ENCODE measurements around the gene DLEC1. TPM values are rescaled to one million over a fixed set of nuclear protein-coding genes. Genes with fewer than 3 reads are reported as not detected.

DLEC1 gene
- total and polyA plus RNA-seq, 7 experiments from 2014 or later: 0.41 to 9.4 (median 5.6) TPM

DNA sequence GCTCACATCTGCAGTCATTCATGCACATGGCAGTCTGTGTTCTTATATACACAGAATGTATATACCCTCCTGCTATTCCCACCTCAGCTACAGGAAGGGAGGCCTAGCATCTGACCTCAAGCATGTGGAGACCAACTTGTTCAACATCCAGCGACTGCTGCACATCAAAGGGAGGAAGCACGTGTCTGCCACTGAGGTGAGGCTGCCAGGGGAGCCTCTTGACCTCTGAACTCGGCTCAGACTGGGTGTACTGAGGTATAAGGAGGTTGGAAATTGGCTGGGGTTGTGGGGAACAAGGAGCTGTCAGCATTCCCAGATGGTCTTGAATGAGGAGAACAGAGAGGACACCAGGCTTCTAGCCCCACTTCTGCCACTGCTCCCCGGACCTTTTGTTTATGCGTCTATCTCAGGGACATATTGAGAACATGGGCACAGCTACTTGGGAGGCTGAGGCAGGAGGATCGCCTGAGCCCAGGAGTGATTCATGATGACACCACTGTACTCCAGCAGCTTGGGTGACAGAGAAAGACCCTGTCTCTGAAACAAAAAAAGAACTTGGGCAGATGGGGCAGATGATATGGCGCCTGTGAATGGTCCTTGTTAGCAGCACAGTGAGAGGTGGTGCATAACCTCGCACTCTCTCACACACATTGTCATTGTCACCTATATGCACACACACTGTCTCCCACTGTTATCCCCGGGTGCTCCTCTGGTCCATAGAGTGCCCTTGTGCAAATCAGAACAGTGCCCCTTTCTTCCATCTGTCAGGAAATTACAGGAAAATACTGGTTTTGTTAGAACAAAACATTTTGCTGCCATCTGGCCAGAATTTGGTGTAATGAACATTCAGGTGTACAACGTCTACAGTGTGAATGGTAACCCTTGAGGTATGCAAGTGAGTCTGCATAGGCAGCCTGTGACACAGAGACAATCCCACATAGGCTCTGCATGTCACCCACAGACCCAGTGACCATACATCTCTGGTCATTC is 43.1 kb upstream of the DLEC1 start:
- ATAC-seq (no peak), DNase-seq (peak in 3 of 9 donors; percentile 41 to 46 (median 42))
- Mint-ChIP-seq H3K36me3 (peaks cover 7 to 34% (median 11%) of the 10 kb centered on the region in 5 donors), H3K27me3 (no peaks in the 10 kb centered on the region), H3K4me3 (peak overlapping the region; percentile 82 to 98 (median 96)), H3K27ac (peak overlapping the region; percentile 92 to 97 (median 96)), H3K9me3 (no peaks in the 10 kb centered on the region), H3K4me1 (peaks cover 39 to 69% (median 62%) of the 10 kb centered on the region in 7 donors)
- H3K36me3 ChIP-seq (ENCODE audit: control insufficient read depth in 2 of 3, insufficient read depth in 3 of 3, low read length in 3 of 3): peaks cover 0 to 18% (median 0%) of the 10 kb centered on the region in 3 experiments
- no peaks in the 10 kb centered on the region for H3K9me3 ChIP-seq (ENCODE audit: control insufficient read depth in 2 of 3, low read length in 3 of 3)
- ChIA-PET POLR2A (interaction anchor here (0.5 to 1.4 kb wide), 5 partner anchors 16 to 1407 kb away, joined by 4 to 12 read pairs (median 5); partner anchors contain the start of gene DLEC1), CTCF (interaction anchor here (1.1 to 1.4 kb wide), 3 partner anchors 12 to 44 kb away, joined by 3 to 7 read pairs (median 4); partner anchors contain the start of gene DLEC1)
- intact Hi-C loops (cut with micrococcal nuclease): loop anchor here (2.0 kb wide), 1 partner anchor 43 kb away; the partner anchor contains the start of gene DLEC1 (in 2 of the 2)
- H3K27me3 ChIP-seq (ENCODE audit: control insufficient read depth in 2 of 2, insufficient read depth in 2 of 2, low read length in 2 of 2): no peaks in the 10 kb centered on the region
- peak overlapping the region; percentile 87 for H3K27ac ChIP-seq (ENCODE audit: low read depth, low read length)
- H3K4me3 ChIP-seq (ENCODE audit: low read length): no peak overlapping the region
- peaks cover 47 to 48% of the 10 kb centered on the region in 2 donors for H3K4me1 ChIP-seq (ENCODE audit: control insufficient read depth in 2 of 2, insufficient read depth in 2 of 2, low read length in 2 of 2)

DNA sequence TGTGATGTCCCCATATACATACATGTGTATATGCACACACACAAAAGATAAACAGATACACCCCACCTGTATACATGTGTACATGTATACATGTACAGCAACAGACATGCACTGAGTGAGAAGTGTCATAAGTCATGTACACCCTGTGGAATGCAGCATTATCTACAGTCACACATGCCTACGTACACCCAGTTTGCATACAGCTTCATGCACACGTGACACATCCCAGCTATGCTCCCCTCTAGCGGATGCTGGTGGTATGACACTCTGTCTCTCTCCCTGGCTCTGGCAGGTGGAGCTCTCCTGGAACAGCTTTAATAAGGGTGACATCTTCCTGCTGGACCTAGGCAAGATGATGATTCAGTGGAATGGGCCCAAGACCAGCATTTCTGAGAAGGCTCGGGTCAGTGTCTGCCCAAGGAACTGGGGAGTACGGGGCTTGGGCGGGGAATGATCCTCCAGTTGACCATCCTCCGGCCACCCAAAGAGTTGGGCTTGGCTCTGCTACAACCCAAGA is 42.2 kb upstream of the DLEC1 start:
- H3K36me3 ChIP-seq (ENCODE audit: control insufficient read depth in 2 of 3, insufficient read depth in 3 of 3, low read length in 3 of 3): peaks cover 0 to 27% (median 0%) of the 10 kb centered on the region in 3 experiments
- peak; percentile 59 to 82 (median 76) for DNase-seq
- CTCF ChIA-PET: interaction anchor here (0.6 to 1.4 kb wide), 6 partner anchors 13 to 142 kb away, joined by 3 to 7 read pairs (median 4); partner anchors contain the start of gene DLEC1
- H3K9me3 ChIP-seq (ENCODE audit: control insufficient read depth in 2 of 3, low read length in 3 of 3): no peaks in the 10 kb centered on the region
- Mint-ChIP-seq H3K4me1 (peaks cover 39 to 69% (median 62%) of the 10 kb centered on the region in 7 donors), H3K27me3 (no peaks in the 10 kb centered on the region), H3K4me3 (peak overlapping the region in 9 of 10 donors; percentile 47 to 83 (median 71)), H3K27ac (peak overlapping the region; percentile 80 to 97 (median 96)), H3K36me3 (peaks cover 7 to 34% (median 11%) of the 10 kb centered on the region in 5 donors), H3K9me3 (no peaks in the 10 kb centered on the region)
- intact Hi-C loops (cut with micrococcal nuclease): no loop called here
- no peak overlapping the region for H3K4me3 ChIP-seq (ENCODE audit: low read length)
- ATAC-seq: peak; percentile 78
- H3K4me1 ChIP-seq (ENCODE audit: control insufficient read depth in 2 of 2, insufficient read depth in 2 of 2, low read length in 2 of 2): peaks cover 47 to 48% of the 10 kb centered on the region in 2 donors
- no peak overlapping the region for H3K27ac ChIP-seq (ENCODE audit: low read depth, low read length)
- no peaks in the 10 kb centered on the region for H3K27me3 ChIP-seq (ENCODE audit: control insufficient read depth in 2 of 2, insufficient read depth in 2 of 2, low read length in 2 of 2)
- POLR2A ChIA-PET: interaction anchor here (0.5 to 1.4 kb wide), 8 partner anchors 21 to 1406 kb away, joined by 3 to 12 read pairs (median 4); partner anchors contain the start of genes ACAA1 and DLEC1

DNA sequence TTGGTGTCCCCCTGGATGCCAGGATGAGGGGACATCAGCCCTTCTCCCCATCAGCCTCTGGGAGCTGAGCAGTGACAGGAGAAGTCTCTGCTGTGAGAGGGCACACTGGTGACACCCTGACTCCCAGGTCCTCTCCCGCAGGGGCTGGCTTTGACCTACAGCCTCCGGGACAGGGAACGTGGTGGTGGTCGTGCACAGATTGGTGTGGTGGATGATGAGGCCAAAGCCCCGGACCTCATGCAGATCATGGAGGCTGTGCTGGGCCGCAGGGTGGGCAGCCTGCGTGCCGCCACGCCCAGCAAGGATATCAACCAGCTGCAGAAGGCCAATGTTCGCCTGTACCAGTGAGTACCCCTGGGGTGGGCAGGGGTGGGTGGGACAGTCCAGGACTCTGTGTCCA is 41.7 kb upstream of the DLEC1 start:
- Histone ChIP-seq H3K36me3 (ENCODE audit: control insufficient read depth in 2 of 3, insufficient read depth in 3 of 3, low read length in 3 of 3) (peaks cover 0 to 32% (median 0%) of the 10 kb centered on the region in 3 experiments), H3K4me1 (ENCODE audit: control insufficient read depth in 2 of 2, insufficient read depth in 2 of 2, low read length in 2 of 2) (peaks cover 47 to 48% of the 10 kb centered on the region in 2 donors), H3K4me3 (ENCODE audit: low read length) (no peak overlapping the region), H3K9me3 (ENCODE audit: control insufficient read depth in 2 of 3, low read length in 3 of 3) (no peaks in the 10 kb centered on the region), H3K27ac (ENCODE audit: low read depth, low read length) (peak overlapping the region; percentile 87), H3K27me3 (ENCODE audit: control insufficient read depth in 2 of 2, insufficient read depth in 2 of 2, low read length in 2 of 2) (no peaks in the 10 kb centered on the region)
- Mint-ChIP-seq H3K36me3 (peaks cover 7 to 34% (median 11%) of the 10 kb centered on the region in 5 donors), H3K27me3 (no peaks in the 10 kb centered on the region), H3K27ac (peak overlapping the region in 8 of 9 donors; percentile 59 to 96 (median 96)), H3K4me1 (peaks cover 39 to 74% (median 62%) of the 10 kb centered on the region in 7 donors), H3K4me3 (peak overlapping the region in 4 of 10 donors; percentile 14 to 67 (median 47)), H3K9me3 (no peaks in the 10 kb centered on the region)
- DNase-seq (no peak), ATAC-seq (no peak)
- ChIA-PET CTCF (interaction anchor here (0.6 to 1.4 kb wide), 6 partner anchors 13 to 142 kb away, joined by 3 to 7 read pairs (median 4); partner anchors contain the start of gene DLEC1), POLR2A (interaction anchor here (0.5 to 1.4 kb wide), 7 partner anchors 21 to 340 kb away, joined by 3 to 12 read pairs (median 4); partner anchors contain the start of genes ACAA1 and DLEC1)
- intact Hi-C loops (cut with micrococcal nuclease): no loop called here

DNA sequence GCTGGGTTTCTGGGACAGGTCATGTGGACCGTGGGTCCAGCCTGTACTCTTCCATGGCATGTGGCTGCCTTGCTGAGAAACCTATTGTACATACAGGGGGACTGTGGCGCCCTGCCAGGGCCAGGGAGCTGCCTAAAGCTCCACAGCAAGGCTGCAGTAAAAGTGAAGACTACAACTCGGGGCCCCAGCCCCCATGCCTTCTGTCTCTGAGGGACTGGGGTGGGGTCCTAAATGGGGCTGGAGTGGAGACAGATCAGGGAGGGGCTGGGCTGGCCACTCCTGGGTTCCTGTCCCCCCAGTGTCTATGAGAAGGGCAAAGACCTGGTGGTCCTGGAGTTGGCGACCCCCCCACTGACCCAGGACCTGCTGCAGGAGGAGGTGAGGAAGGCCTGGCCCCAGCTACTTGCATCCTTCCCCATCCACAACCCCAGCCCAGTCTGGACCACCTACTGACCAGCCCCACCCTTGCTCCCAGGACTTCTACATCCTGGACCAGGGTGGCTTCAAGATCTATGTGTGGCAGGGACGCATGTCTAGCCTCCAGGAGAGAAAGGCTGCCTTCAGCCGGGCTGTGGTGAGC is 41.1 kb upstream of the DLEC1 start:
- Histone ChIP-seq H3K9me3 (ENCODE audit: control insufficient read depth in 2 of 3, low read length in 3 of 3) (no peaks in the 10 kb centered on the region), H3K4me3 (ENCODE audit: low read length) (peak overlapping the region; percentile 54), H3K27me3 (ENCODE audit: control insufficient read depth in 2 of 2, insufficient read depth in 2 of 2, low read length in 2 of 2) (no peaks in the 10 kb centered on the region), H3K36me3 (ENCODE audit: control insufficient read depth in 2 of 3, insufficient read depth in 3 of 3, low read length in 3 of 3) (peaks cover 0 to 37% (median 0%) of the 10 kb centered on the region in 3 experiments), H3K27ac (ENCODE audit: low read depth, low read length) (peak overlapping the region; percentile 87), H3K4me1 (ENCODE audit: control insufficient read depth in 2 of 2, insufficient read depth in 2 of 2, low read length in 2 of 2) (peaks cover 47 to 48% of the 10 kb centered on the region in 2 donors)
- Mint-ChIP-seq H3K9me3 (no peaks in the 10 kb centered on the region), H3K4me3 (peak overlapping the region; percentile 12 to 84 (median 74)), H3K4me1 (peaks cover 39 to 71% (median 62%) of the 10 kb centered on the region in 7 donors), H3K36me3 (peaks cover 7 to 34% (median 11%) of the 10 kb centered on the region in 5 donors), H3K27me3 (no peaks in the 10 kb centered on the region), H3K27ac (peak overlapping the region; percentile 65 to 96 (median 94))
- ATAC-seq (no peak), DNase-seq (no peak)
- intact Hi-C loops (cut with micrococcal nuclease): no loop called here
- POLR2A ChIA-PET: interaction anchor here (0.6 to 1.4 kb wide), 4 partner anchors 23 to 139 kb away, joined by 3 to 12 read pairs (median 4); partner anchors contain the start of gene ACAA1
- CTCF ChIA-PET: interaction anchor here (1.0 to 1.4 kb wide), 2 partner anchors 41 to 143 kb away, joined by 4 to 7 read pairs; partner anchors contain the start of gene DLEC1

DNA sequence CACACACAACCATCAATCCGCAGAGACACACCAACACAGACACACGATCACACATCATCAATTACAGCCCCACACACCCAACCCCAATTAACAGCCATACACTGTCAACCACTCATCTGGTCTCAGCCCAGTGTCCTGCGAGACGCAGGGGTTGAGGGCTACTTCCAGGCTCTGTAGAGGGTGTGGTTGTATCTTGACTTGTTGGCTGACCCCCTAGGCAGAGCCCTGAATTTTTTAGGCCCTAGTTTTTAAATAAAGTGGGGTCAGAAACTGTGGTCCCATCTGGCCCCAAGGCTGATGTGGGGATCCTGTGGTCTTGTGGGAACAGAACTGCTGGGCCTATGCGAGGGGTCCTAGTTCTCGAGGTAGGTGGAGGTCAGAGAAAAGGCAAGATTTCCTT is 39.2 kb upstream of the DLEC1 start:
- no peaks in the 10 kb centered on the region for H3K27me3 ChIP-seq (ENCODE audit: control insufficient read depth in 2 of 2, insufficient read depth in 2 of 2, low read length in 2 of 2)
- H3K4me1 ChIP-seq (ENCODE audit: control insufficient read depth in 2 of 2, insufficient read depth in 2 of 2, low read length in 2 of 2): peaks cover 33 to 37% of the 10 kb centered on the region in 2 donors
- Mint-ChIP-seq H3K36me3 (peaks cover 7 to 38% (median 11%) of the 10 kb centered on the region in 5 donors), H3K4me3 (peak overlapping the region in 8 of 10 donors; percentile 8 to 74 (median 64)), H3K9me3 (no peaks in the 10 kb centered on the region), H3K27ac (peak overlapping the region in 8 of 9 donors; percentile 65 to 96 (median 86)), H3K27me3 (no peaks in the 10 kb centered on the region), H3K4me1 (peaks cover 42 to 67% (median 57%) of the 10 kb centered on the region in 7 donors)
- CTCF ChIA-PET: no interaction called here
- ATAC-seq (no peak), DNase-seq (no peak)
- POLR2A ChIA-PET: no interaction called here
- no peak overlapping the region for H3K27ac ChIP-seq (ENCODE audit: low read depth, low read length)
- intact Hi-C loops (cut with micrococcal nuclease): no loop called here
- peaks cover 0 to 57% (median 0%) of the 10 kb centered on the region in 3 experiments for H3K36me3 ChIP-seq (ENCODE audit: control insufficient read depth in 2 of 3, insufficient read depth in 3 of 3, low read length in 3 of 3)
- H3K9me3 ChIP-seq (ENCODE audit: control insufficient read depth in 2 of 3, low read length in 3 of 3): no peaks in the 10 kb centered on the region
- H3K4me3 ChIP-seq (ENCODE audit: low read length): no peak overlapping the region

All from naive thymus-derived CD4-positive, alpha-beta T cell (primary cell).